PC-9 (cell line): ENCODE data around the gene ATXN7. TPM values are rescaled to one million over a fixed set of nuclear protein-coding genes. Genes with fewer than 3 reads are reported as not detected.
A peak's percentile ranks its signal among the peaks of the same experiment; 100 is the strongest.

Experiments
- BruUV-seq: library from RNA; stranded (reverse); fragments of 400-500 nt; replicated peaks from 2 replicates; lab custom pipeline; 2021; lab: Mats Ljungman, UMichigan
- CTCF ChIA-PET: fragments of 300-600 bp; sonication (Branson Sonifier 250); formaldehyde crosslinking; loops from one replicate; lab custom pipeline; 2022; ENCODE audit warnings: antibody characterized with exemption; lab: Charles Lee
- POLR2A ChIA-PET: fragments of 300-600 bp; sonication (Branson Sonifier 250); formaldehyde crosslinking; loops from one replicate; lab custom pipeline; 2022; ENCODE audit warnings: antibody characterized with exemption; ENCODE audit not compliant: unreplicated experiment; lab: Charles Lee
- DNase-seq, 2 experiments: peaks; one replicate each; pipeline versions ENCODE4 v3.0.0 to v3.0.0-alpha.2; 2015 to 2022; ENCODE audit warnings: mixed read lengths in 1 of 2
- H2AFZ ChIP-seq: fragments of 200-600 bp; sonication (generic); 2 replicates; pipeline ENCODE4 v1.8.1; 2017; ENCODE audit warnings: antibody characterized with exemption
- H3F3A ChIP-seq: fragments of 200-600 bp; sonication (generic); 2 replicates; pipeline ENCODE4 v1.8.1; 2017; ENCODE audit warnings: antibody characterized with exemption, mild to moderate bottlenecking, low read depth; ENCODE audit not compliant: insufficient read depth
- H3K27ac ChIP-seq: fragments of 200-600 bp; sonication (generic); 2 replicates; pipeline ENCODE4 v1.6.1; 2016; ENCODE audit warnings: mixed run types
- H3K27me3 ChIP-seq: fragments of 200-600 bp; sonication (generic); 2 replicates; pipeline ENCODE4 v1.6.1; 2016; ENCODE audit warnings: low read depth, mixed run types; ENCODE audit not compliant: insufficient read depth
- H3K36me3 ChIP-seq: fragments of 200-600 bp; sonication (generic); 2 replicates; pipeline ENCODE4 v1.6.1; 2016; ENCODE audit warnings: low read depth, mixed run types
- H3K4me1 ChIP-seq: fragments of 200-600 bp; sonication (generic); replicated peaks from 2 replicates; pipeline ENCODE4 v1.6.1; 2016; ENCODE audit warnings: mixed run types; ENCODE audit not compliant: insufficient read depth
- H3K4me2 ChIP-seq: fragments of 200-600 bp; sonication (generic); 2 replicates; pipeline ENCODE4 v1.6.1; 2017; ENCODE audit warnings: mixed run types
- H3K4me3 ChIP-seq: fragments of 200-600 bp; sonication (generic); 2 replicates; pipeline ENCODE4 v1.6.1; 2016; ENCODE audit warnings: mixed run types
- H3K79me2 ChIP-seq: fragments of 200-600 bp; sonication (generic); 2 replicates; pipeline ENCODE4 v1.6.1; 2017; ENCODE audit warnings: low read depth, mixed run types
- H3K9me2 ChIP-seq: fragments of 200-600 bp; sonication (generic); 2 replicates; pipeline ENCODE4 v1.8.1; 2017; ENCODE audit warnings: mild to moderate bottlenecking; ENCODE audit not compliant: insufficient read depth
- H3K9me3 ChIP-seq: fragments of 200-600 bp; sonication (generic); 2 replicates; pipeline ENCODE4 v1.8.1; 2016; ENCODE audit warnings: low read depth; ENCODE audit not compliant: insufficient read depth
- H4K20me1 ChIP-seq: fragments of 200-600 bp; sonication (generic); 2 replicates; pipeline ENCODE4 v1.8.1; 2017; ENCODE audit not compliant: insufficient read depth
- EZH2 ChIP-seq: fragments of 200-600 bp; sonication (generic); IDR thresholded peaks from 2 replicates; pipeline ENCODE4 v1.8.0; 2017; ENCODE audit warnings: antibody characterized with exemption, low read depth
- intact Hi-C: fragments of 100-400 bp; cut with micrococcal nuclease; formaldehyde crosslinking; loops from one replicate; pipeline ENCODE4 v1.10.0; 2022; ENCODE audit not compliant: unreplicated experiment
- total RNA-seq: library from RNA; stranded (reverse); gene quantifications from 2 replicates; pipeline ENCODE4 v1.2.3, GENCODE V29; 2021
- TF ChIP-seq, protein P1 (sequence below): fragments of 200-600 bp; sonication (generic); conservative IDR thresholded peaks from 2 replicates; pipeline ENCODE4 v1.6.1; 2017; ENCODE audit warnings: mixed run types, antibody characterized with exemption, mild to moderate bottlenecking, moderate library complexity

Gene ATXN7
- total RNA-seq, 1 experiment from 2014 or later: 27.7 TPM

DNA sequence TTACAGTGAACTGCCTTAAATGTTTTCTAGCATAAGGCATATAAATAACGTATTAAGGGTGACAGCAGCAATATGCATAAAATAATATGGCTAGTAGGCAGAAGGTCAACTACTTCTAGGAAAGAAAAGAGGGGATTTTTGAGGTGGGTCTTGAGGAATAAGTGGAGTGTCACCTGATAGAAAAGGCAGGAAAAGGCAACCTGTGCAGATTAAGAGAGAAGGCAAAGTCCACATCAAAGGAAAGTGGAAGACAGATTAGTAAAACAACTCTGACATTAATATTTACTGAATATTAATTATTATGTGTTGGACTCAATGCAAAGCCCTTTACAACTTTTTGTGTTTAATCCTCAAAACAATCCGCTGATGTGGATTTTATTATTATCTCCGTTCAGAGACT is 2.9 kb upstream of the ATXN7 start:
- no peak for TF ChIP-seq EZH2
- TF ChIP-seq, protein P1, sequence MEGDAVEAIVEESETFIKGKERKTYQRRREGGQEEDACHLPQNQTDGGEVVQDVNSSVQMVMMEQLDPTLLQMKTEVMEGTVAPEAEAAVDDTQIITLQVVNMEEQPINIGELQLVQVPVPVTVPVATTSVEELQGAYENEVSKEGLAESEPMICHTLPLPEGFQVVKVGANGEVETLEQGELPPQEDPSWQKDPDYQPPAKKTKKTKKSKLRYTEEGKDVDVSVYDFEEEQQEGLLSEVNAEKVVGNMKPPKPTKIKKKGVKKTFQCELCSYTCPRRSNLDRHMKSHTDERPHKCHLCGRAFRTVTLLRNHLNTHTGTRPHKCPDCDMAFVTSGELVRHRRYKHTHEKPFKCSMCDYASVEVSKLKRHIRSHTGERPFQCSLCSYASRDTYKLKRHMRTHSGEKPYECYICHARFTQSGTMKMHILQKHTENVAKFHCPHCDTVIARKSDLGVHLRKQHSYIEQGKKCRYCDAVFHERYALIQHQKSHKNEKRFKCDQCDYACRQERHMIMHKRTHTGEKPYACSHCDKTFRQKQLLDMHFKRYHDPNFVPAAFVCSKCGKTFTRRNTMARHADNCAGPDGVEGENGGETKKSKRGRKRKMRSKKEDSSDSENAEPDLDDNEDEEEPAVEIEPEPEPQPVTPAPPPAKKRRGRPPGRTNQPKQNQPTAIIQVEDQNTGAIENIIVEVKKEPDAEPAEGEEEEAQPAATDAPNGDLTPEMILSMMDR: no peak
- POLR2A ChIA-PET: no interaction called here
- Histone ChIP-seq H3K4me3 (no peak overlapping the region), H4K20me1 (no peaks in the 10 kb centered on the region), H3K36me3 (no peaks in the 10 kb centered on the region), H3K27ac (no peak overlapping the region), H2AFZ (no peak overlapping the region), H3K9me3 (no peaks in the 10 kb centered on the region), H3F3A (no peaks in the 10 kb centered on the region), H3K27me3 (no peaks in the 10 kb centered on the region), H3K79me2 (peaks cover 85% of the 10 kb centered on the region), H3K4me2 (no peak overlapping the region), H3K9me2 (no peaks in the 10 kb centered on the region), H3K4me1 (peaks cover 13% of the 10 kb centered on the region)
- CTCF ChIA-PET: no interaction called here
- BruUV-seq: no TSS peak
- DNase-seq: no peak
- intact Hi-C loops: no loop called here

DNA sequence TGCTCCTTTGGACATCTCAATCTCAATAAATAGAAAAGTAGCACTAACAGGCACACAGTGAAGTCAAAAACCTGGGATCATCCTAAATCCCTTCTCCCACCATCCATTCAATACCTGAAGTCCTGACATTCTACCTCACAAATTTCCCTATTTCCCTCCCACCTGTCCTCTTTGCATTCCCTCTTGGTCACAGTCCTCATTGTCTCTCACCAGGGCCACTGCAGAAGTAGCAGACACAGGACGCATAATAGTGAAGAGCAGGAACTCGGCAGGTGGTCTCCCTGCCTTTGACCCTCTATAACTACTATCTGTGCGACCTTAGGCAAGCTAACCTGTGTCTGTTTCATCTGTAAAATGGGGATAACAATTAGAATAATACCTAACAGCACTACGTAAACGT is 2.4 kb upstream of the ATXN7 start:
- no peaks in the 10 kb centered on the region for H3K9me3 ChIP-seq
- H3K9me2 ChIP-seq: no peaks in the 10 kb centered on the region
- no TSS peak for BruUV-seq
- no peak overlapping the region for H2AFZ ChIP-seq
- H3K27me3 ChIP-seq: no peaks in the 10 kb centered on the region
- no peaks in the 10 kb centered on the region for H3K36me3 ChIP-seq
- H3K4me3 ChIP-seq: no peak overlapping the region
- no peak overlapping the region for H3K27ac ChIP-seq
- peaks cover 13% of the 10 kb centered on the region for H3K4me1 ChIP-seq
- no peaks in the 10 kb centered on the region for H3F3A ChIP-seq
- no peaks in the 10 kb centered on the region for H4K20me1 ChIP-seq
- no peak for DNase-seq
- H3K4me2 ChIP-seq: no peak overlapping the region
- CTCF ChIA-PET: no interaction called here
- TF ChIP-seq, protein P1: no peak
- TF ChIP-seq EZH2: no peak
- H3K79me2 ChIP-seq: peaks cover 85% of the 10 kb centered on the region
- POLR2A ChIA-PET: interaction anchor here (0.6 kb wide), 1 partner anchor 29 kb away, joined by 15 read pairs; no protein-coding TSS in a partner anchor
- intact Hi-C loops: no loop called here

DNA sequence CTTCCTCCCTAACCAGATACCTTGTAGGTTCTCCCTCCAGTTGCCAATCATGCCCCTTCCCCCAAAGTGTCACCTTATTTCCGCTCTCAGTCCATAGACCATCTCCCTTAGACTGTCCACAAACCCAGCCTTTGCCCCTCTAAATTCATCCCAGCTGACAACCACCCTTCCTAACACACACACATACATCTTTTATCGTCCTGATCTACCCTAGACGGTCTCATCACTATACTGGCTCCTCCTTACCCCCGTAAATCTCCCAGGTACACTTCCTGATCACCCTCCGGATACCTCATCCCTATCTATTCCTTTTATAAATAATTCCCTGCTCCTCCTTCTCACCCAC is 890 bp upstream of the ATXN7 start:
- no peak for TF ChIP-seq EZH2
- TF ChIP-seq, protein P1: no peak
- Histone ChIP-seq H3K9me2 (no peaks in the 10 kb centered on the region), H3K4me2 (peak overlapping the region; percentile 86), H3F3A (no peaks in the 10 kb centered on the region), H3K4me1 (peaks cover 13% of the 10 kb centered on the region), H3K36me3 (no peaks in the 10 kb centered on the region), H3K9me3 (no peaks in the 10 kb centered on the region), H3K79me2 (peaks cover 83% of the 10 kb centered on the region), H3K4me3 (peak overlapping the region; percentile 90), H2AFZ (peak overlapping the region; percentile 86), H3K27me3 (no peaks in the 10 kb centered on the region), H4K20me1 (no peaks in the 10 kb centered on the region), H3K27ac (no peak overlapping the region)
- ChIA-PET POLR2A (no interaction called here), CTCF (no interaction called here)
- no peak for DNase-seq
- intact Hi-C loops: no loop called here
- no TSS peak for BruUV-seq
